Activated naive CD8-positive, alpha-beta T cell (primary cell): ENCODE results near the gene ETV5.

Experiments used
- H3K27ac Mint-ChIP-seq: one replicate; pipeline ENCODE4 v1.8.0; 2021; ENCODE audit warnings: mixed read lengths
- H3K27me3 Mint-ChIP-seq: one replicate; pipeline ENCODE4 v1.8.0; 2021; ENCODE audit warnings: mixed read lengths
- H3K36me3 Mint-ChIP-seq: one replicate; pipeline ENCODE4 v1.8.0; 2021; ENCODE audit warnings: mixed read lengths
- H3K4me1 Mint-ChIP-seq: one replicate; pipeline ENCODE4 v1.8.0; 2021; ENCODE audit warnings: low read depth, mixed read lengths
- H3K4me3 Mint-ChIP-seq: one replicate; pipeline ENCODE4 v1.8.0; 2021; ENCODE audit warnings: mild to moderate bottlenecking, mixed read lengths
- H3K9me3 Mint-ChIP-seq: one replicate; pipeline ENCODE4 v1.8.0; 2021; ENCODE audit warnings: low read depth, mixed read lengths

Gene ETV5

GRCh38 chr3:186108941-186109865, at the start of gene ETV5:
Gene ETV5, minus strand, starts transcription at chr3:186109089. Its CDS starts 3,221 bp downstream, at chr3:186105868.
- Mint-ChIP-seq H3K27ac (peak within 1 kb of the TSS; percentile 76), H3K9me3 (no peaks in the 10 kb centered on the region), H3K36me3 (no peaks in the 10 kb centered on the region), H3K27me3 (peaks cover 53% of the 10 kb centered on the region), H3K4me1 (peaks cover 33% of the 10 kb centered on the region), H3K4me3 (peak within 1 kb of the TSS; percentile 98)

- H3K27me3 Mint-ChIP-seq = peaks cover 20% of the 10 kb centered on the region
- no peaks in the 10 kb centered on the region for H3K9me3 Mint-ChIP-seq
- H3K36me3 Mint-ChIP-seq = no peaks in the 10 kb centered on the region
- H3K27ac Mint-ChIP-seq = no peak overlapping the region
- peaks cover 8% of the 10 kb centered on the region for H3K4me1 Mint-ChIP-seq
- H3K4me3 Mint-ChIP-seq = no peak overlapping the region
Observed at GRCh38 chr3:186154641-186155040, 45.8 kb upstream of the ETV5 start.

- no peaks in the 10 kb centered on the region for H3K36me3 Mint-ChIP-seq
- H3K27ac Mint-ChIP-seq = no peak overlapping the region
- peaks cover 31% of the 10 kb centered on the region for H3K27me3 Mint-ChIP-seq
- no peak overlapping the region for H3K4me3 Mint-ChIP-seq
- H3K9me3 Mint-ChIP-seq = no peaks in the 10 kb centered on the region
- H3K4me1 Mint-ChIP-seq = peaks cover 8% of the 10 kb centered on the region
Observed at GRCh38 chr3:186152889-186153292, 44.0 kb upstream of the ETV5 start.

- Mint-ChIP-seq H3K9me3 (no peaks in the 10 kb centered on the region), H3K4me1 (peaks cover 8% of the 10 kb centered on the region), H3K27ac (no peak overlapping the region), H3K4me3 (no peak overlapping the region), H3K27me3 (peaks cover 33% of the 10 kb centered on the region), H3K36me3 (no peaks in the 10 kb centered on the region)
Observed at GRCh38 chr3:186152361-186152798, 43.5 kb upstream of the ETV5 start.

GRCh38 chr3:186151077-186151971, 42.4 kb upstream of the ETV5 start:
- Mint-ChIP-seq H3K4me1 (peaks cover 8% of the 10 kb centered on the region), H3K4me3 (no peak overlapping the region), H3K9me3 (no peaks in the 10 kb centered on the region), H3K36me3 (no peaks in the 10 kb centered on the region), H3K27ac (no peak overlapping the region), H3K27me3 (peaks cover 35% of the 10 kb centered on the region)

GRCh38 chr3:186150041-186150830, 41.3 kb upstream of the ETV5 start:
- Mint-ChIP-seq H3K27me3 (peaks cover 32% of the 10 kb centered on the region), H3K27ac (no peak overlapping the region), H3K36me3 (no peaks in the 10 kb centered on the region), H3K4me3 (no peak overlapping the region), H3K4me1 (peaks cover 8% of the 10 kb centered on the region), H3K9me3 (no peaks in the 10 kb centered on the region)

GRCh38 chr3:186149319-186149960, 40.6 kb upstream of the ETV5 start:
- H3K27ac Mint-ChIP-seq = no peak overlapping the region
- no peak overlapping the region for H3K4me3 Mint-ChIP-seq
- peaks cover 8% of the 10 kb centered on the region for H3K4me1 Mint-ChIP-seq
- H3K27me3 Mint-ChIP-seq = peaks cover 35% of the 10 kb centered on the region
- no peaks in the 10 kb centered on the region for H3K36me3 Mint-ChIP-seq
- no peaks in the 10 kb centered on the region for H3K9me3 Mint-ChIP-seq

- Mint-ChIP-seq H3K27ac (no peak overlapping the region), H3K4me1 (no peaks in the 10 kb centered on the region), H3K4me3 (no peak overlapping the region), H3K27me3 (peaks cover 23% of the 10 kb centered on the region), H3K36me3 (no peaks in the 10 kb centered on the region), H3K9me3 (no peaks in the 10 kb centered on the region)
Observed at GRCh38 chr3:186144257-186144656, 35.4 kb upstream of the ETV5 start.

GRCh38 chr3:186143250-186143649, 34.4 kb upstream of the ETV5 start:
- Mint-ChIP-seq H3K4me3 (no peak overlapping the region), H3K4me1 (no peaks in the 10 kb centered on the region), H3K27ac (no peak overlapping the region), H3K27me3 (peaks cover 16% of the 10 kb centered on the region), H3K9me3 (no peaks in the 10 kb centered on the region), H3K36me3 (no peaks in the 10 kb centered on the region)

GRCh38 chr3:186142393-186142932, 33.6 kb upstream of the ETV5 start:
- no peaks in the 10 kb centered on the region for H3K4me1 Mint-ChIP-seq
- no peaks in the 10 kb centered on the region for H3K9me3 Mint-ChIP-seq
- H3K4me3 Mint-ChIP-seq = no peak overlapping the region
- H3K27ac Mint-ChIP-seq = no peak overlapping the region
- H3K36me3 Mint-ChIP-seq = no peaks in the 10 kb centered on the region
- H3K27me3 Mint-ChIP-seq = peaks cover 10% of the 10 kb centered on the region

GRCh38 chr3:186141790-186142189, 32.9 kb upstream of the ETV5 start:
- Mint-ChIP-seq H3K4me3 (no peak overlapping the region), H3K27me3 (peaks cover 10% of the 10 kb centered on the region), H3K27ac (no peak overlapping the region), H3K9me3 (no peaks in the 10 kb centered on the region), H3K4me1 (no peaks in the 10 kb centered on the region), H3K36me3 (no peaks in the 10 kb centered on the region)

- Mint-ChIP-seq H3K4me1 (no peaks in the 10 kb centered on the region), H3K9me3 (no peaks in the 10 kb centered on the region), H3K36me3 (no peaks in the 10 kb centered on the region), H3K27ac (no peak overlapping the region), H3K27me3 (peaks cover 4% of the 10 kb centered on the region), H3K4me3 (no peak overlapping the region)
Observed at GRCh38 chr3:186138272-186138981, 29.5 kb upstream of the ETV5 start.

GRCh38 chr3:186137051-186137685, 28.3 kb upstream of the ETV5 start:
- no peaks in the 10 kb centered on the region for H3K9me3 Mint-ChIP-seq
- peaks cover 4% of the 10 kb centered on the region for H3K27me3 Mint-ChIP-seq
- no peak overlapping the region for H3K27ac Mint-ChIP-seq
- H3K4me3 Mint-ChIP-seq = no peak overlapping the region
- no peaks in the 10 kb centered on the region for H3K4me1 Mint-ChIP-seq
- no peaks in the 10 kb centered on the region for H3K36me3 Mint-ChIP-seq
